Psoas muscle (tissue), 8 donors: ENCODE data around the gene ARHGAP23. TPM values are rescaled to one million over a fixed set of nuclear protein-coding genes. Genes with fewer than 3 reads are reported as not detected.

Experiments used
- ATAC-seq, 4 donors: fragments of 200-7000 bp; cut with Tn5 transposase; one replicate each; pipeline ENCODE4 v1.9.1; 2020; ENCODE audit warnings: moderate library complexity in 3 of 4, mild to moderate bottlenecking in 2 of 4
- DNase-seq, 2 donors: peaks; one replicate each; pipeline ENCODE4 v3.0.0-alpha.2; 2020
- H3K27ac ChIP-seq: fragments of 200-600 bp; one replicate; pipeline ENCODE4 v1.8.0; 2022
- H3K27me3 ChIP-seq, 3 donors: fragments of 200-600 bp in 1 of 3; one replicate each; pipeline versions ENCODE4 v1.6.1 to v1.8.0; 2013 to 2022; ENCODE audit warnings: low read length in 2 of 3, mild to moderate bottlenecking in 2 of 3, moderate library complexity in 1 of 3; ENCODE audit not compliant: insufficient read depth in 3 of 3
- H3K36me3 ChIP-seq, 2 donors: fragments of 200-600 bp in 1 of 2; one replicate each; pipeline versions ENCODE4 v1.6.1 to v1.8.0; 2013 to 2022; ENCODE audit warnings: low read depth in 1 of 2, mild to moderate bottlenecking in 1 of 2, moderate library complexity in 1 of 2; ENCODE audit not compliant: insufficient read depth in 1 of 2
- H3K4me1 ChIP-seq: fragments of 200-600 bp; one replicate; pipeline ENCODE4 v1.8.0; 2022
- H3K4me3 ChIP-seq: fragments of 200-600 bp; one replicate; pipeline ENCODE4 v1.8.0; 2022; ENCODE audit warnings: mild to moderate bottlenecking
- H3K9me3 ChIP-seq: fragments of 200-600 bp; one replicate; pipeline ENCODE4 v1.8.0; 2022
- WGBS, 3 donors: extraction: QIAGEN DNeasy Blood & Tissue Kit; methylation state at CpG; one replicate each; pipeline versions ENCODE4 v1.1.6 to v1.1.7; 2013; 5-methylcytosine and 5-hydroxymethylcytosine counted together
- intact Hi-C, 2 donors: fragments of 100-400 bp; cut with DNase I; formaldehyde crosslinking; loops; one replicate each; pipeline versions ENCODE4 v1.11.0 to v1.14.2; 2022
- polyA plus RNA-seq, 3 donors: library from polyadenylated mRNA; stranded (reverse); fragments of 200-250 nt; gene quantifications; one replicate each; pipeline ENCODE4 v1.2.3, GENCODE V29; 2013
- total RNA-seq, 4 donors: library from RNA; stranded (reverse); fragmentation: NEBNext Ultra II Directional in 2 of 4; extraction: Animal tissue kit (Norgen Biotek cat#: 25700) in 2 of 4; gene quantifications; one replicate each; pipeline versions ENCODE4 v1.2.1 to v1.2.4, GENCODE V29; 2021 to 2023
- TF ChIP-seq, protein P1 (sequence below): fragments of 200-600 bp; IDR thresholded peaks from one replicate; pipeline ENCODE4 v1.8.0; 2022; ENCODE audit warnings: antibody characterized with exemption
- donor health status: healthy with polysubstance abuse.
- donor health status: DM: no; HTN: no; CAD: no; lungs with moderate emphysema.
- donor health status: Bipolar disorder and iron deficiency.
- donor health status: healthy.
- donor health status: DM: yes; HTN: yes; CAD: no.
- donor health status: DM: no; HTN: no; CAD: no.
- donor health status: DM: no; HTN: no; CAD: no.
- donor health status: DM: yes; HTN: yes; CAD: no.

Gene ARHGAP23
- total and polyA plus RNA-seq, 7 donors = 7.6 to 35.8 (median 23.6) TPM

DNA sequence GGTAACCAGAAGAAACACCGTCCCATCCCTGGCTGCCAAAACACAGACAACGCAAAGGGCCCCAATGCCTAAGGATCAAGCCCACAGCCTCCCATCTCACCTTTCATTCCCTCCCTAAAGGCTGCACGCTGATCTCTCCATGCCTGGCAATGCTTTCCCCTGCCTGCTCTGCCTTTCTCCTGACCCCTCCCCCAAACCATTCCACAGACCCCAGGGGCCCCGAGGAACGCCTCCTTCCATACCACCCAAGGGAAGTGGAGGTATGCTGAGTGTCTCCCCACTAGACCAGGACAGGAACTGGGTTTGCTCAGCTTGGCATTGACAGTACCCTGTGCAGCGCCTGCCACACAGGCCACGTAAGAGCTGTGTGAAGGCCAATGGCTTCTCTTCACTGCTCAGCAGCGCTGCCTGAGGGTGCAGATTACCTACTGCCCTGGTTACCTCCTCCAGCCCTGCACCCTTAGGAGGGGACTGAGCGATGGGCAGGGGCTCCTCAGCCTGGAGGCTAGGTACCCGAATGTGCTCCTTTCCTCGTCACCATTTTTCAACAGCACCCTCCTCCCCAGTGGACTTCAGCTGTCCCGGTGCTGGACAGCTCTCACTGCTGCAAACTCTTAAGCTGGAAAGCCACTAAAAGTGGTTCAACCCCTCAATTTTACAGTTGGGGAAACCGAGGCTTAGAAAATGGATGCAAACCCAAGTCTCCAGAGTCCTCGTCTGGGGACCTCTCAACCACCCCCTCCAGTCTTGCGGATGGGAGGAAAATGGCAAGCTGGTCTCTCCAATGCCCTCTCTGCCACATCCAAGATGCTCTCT lies 132.4 kb downstream of the ARHGAP23 start:
- H3K36me3 ChIP-seq = no peaks in the 10 kb centered on the region
- 19 to 24% (median 19%) methylated on average over 15 of the region's 15 CpGs for WGBS, 3 donors
- peaks cover 0 to 71% (median 45%) of the 10 kb centered on the region in 3 donors for H3K27me3 ChIP-seq
- H3K27ac ChIP-seq = no peak overlapping the region
- peaks cover 7% of the 10 kb centered on the region for H3K4me1 ChIP-seq
- ATAC-seq = no peak
- H3K4me3 ChIP-seq = no peak overlapping the region
- H3K9me3 ChIP-seq = no peaks in the 10 kb centered on the region
- intact Hi-C loops = no loop called here
- DNase-seq = no peak
- TF ChIP-seq, protein P1, sequence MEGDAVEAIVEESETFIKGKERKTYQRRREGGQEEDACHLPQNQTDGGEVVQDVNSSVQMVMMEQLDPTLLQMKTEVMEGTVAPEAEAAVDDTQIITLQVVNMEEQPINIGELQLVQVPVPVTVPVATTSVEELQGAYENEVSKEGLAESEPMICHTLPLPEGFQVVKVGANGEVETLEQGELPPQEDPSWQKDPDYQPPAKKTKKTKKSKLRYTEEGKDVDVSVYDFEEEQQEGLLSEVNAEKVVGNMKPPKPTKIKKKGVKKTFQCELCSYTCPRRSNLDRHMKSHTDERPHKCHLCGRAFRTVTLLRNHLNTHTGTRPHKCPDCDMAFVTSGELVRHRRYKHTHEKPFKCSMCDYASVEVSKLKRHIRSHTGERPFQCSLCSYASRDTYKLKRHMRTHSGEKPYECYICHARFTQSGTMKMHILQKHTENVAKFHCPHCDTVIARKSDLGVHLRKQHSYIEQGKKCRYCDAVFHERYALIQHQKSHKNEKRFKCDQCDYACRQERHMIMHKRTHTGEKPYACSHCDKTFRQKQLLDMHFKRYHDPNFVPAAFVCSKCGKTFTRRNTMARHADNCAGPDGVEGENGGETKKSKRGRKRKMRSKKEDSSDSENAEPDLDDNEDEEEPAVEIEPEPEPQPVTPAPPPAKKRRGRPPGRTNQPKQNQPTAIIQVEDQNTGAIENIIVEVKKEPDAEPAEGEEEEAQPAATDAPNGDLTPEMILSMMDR = no peak

DNA sequence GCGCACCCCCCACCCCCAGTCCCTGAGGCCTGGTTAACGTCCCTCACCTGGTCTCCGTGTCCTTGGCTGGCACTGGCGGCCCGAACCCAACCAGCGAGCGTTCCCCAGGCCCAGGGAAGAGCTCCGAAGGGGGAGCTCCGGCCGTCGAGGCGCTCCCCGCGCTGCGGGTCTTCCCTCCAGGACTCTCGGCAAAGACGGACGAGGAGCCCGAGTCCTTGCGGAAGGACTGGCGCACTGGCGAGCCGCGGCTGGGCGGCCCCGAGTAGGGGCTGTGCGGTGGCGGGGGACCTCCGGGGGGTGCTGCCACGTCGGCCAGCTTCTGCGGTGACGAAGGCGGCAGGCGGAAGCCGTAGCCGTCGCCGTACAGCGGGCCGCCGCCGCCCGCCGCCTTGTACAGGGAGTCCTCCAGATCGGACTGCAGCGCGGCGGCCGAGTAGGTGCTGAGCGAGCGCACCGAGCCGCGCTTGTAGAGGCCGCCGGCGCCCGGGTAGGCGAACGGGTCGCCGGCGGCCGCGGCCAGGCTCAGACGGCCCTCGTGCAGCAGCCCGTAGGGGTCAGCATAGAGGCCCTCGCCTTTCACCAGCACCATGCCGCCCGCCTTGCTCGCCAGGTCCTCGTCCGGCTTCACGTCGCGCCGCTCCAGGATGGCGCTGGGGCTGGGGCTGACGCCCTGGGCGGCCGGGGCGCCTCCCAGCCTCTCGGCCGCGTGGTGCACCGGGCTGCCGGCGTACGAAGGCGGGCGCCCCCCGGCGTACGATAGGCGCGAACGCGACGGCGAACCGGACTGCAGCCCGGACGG lies 133.4 kb downstream of the ARHGAP23 start:
- H3K27me3 ChIP-seq = peaks cover 0 to 79% (median 48%) of the 10 kb centered on the region in 3 donors
- H3K27ac ChIP-seq = no peak overlapping the region
- DNase-seq = no peak
- TF ChIP-seq, protein P1 = no peak
- intact Hi-C loops = no loop called here
- peaks cover 7% of the 10 kb centered on the region for H3K4me1 ChIP-seq
- H3K4me3 ChIP-seq = no peak overlapping the region
- H3K9me3 ChIP-seq = no peaks in the 10 kb centered on the region
- ATAC-seq = no peak
- no peaks in the 10 kb centered on the region for H3K36me3 ChIP-seq
- 8 to 9% (median 8%) methylated on average over 66 to 105 of the region's 105 CpGs for WGBS, 3 donors

Other genes starting within 250 kb of the ARHGAP23 start
- not detected for gene TBC1D3, start 235.9 kb upstream of the ARHGAP23 start, total RNA-seq
- gene TBC1D3, start 235.9 kb upstream of the ARHGAP23 start, polyA plus RNA-seq = not detected
- gene MRPL45, start 131.3 kb upstream of the ARHGAP23 start, total RNA-seq = 10 to 100 TPM; 36.0 to 55.5 (median 46.7) TPM
- 100 to 1,000 TPM in 1 of 3 donors, 10 to 100 TPM in 2; 49.2 to 132 (median 67.7) TPM for gene MRPL45, start 131.3 kb upstream of the ARHGAP23 start, polyA plus RNA-seq
- gene GPR179, start 84.5 kb upstream of the ARHGAP23 start, total RNA-seq = 1 to 10 TPM in 2 of 4 donors, under 1 TPM in 2; 0.42 to 2.5 (median 0.91) TPM
- under 1 TPM; 0.07 to 0.70 (median 0.09) TPM for gene GPR179, start 84.5 kb upstream of the ARHGAP23 start, polyA plus RNA-seq
- gene SOCS7, start 76.6 kb upstream of the ARHGAP23 start, total RNA-seq = 10 to 100 TPM; 21.1 to 26.5 (median 24.5) TPM
- 10 to 100 TPM in 1 of 3 donors, 1 to 10 TPM in 2; 6.6 to 28.9 (median 7.2) TPM for gene SOCS7, start 76.6 kb upstream of the ARHGAP23 start, polyA plus RNA-seq
- under 1 TPM in 3 of 4 donors, not detected in 1; 0.13 to 0.39 (median 0.30) TPM for gene SRCIN1, start 177.5 kb downstream of the ARHGAP23 start, total RNA-seq
- gene SRCIN1, start 177.5 kb downstream of the ARHGAP23 start, polyA plus RNA-seq = under 1 TPM; 0.04 to 0.18 (median 0.08) TPM
- gene EPOP, start 246.5 kb downstream of the ARHGAP23 start, total RNA-seq = 1 to 10 TPM in 1 of 4 donors, under 1 TPM in 3; 0.21 to 1.2 (median 0.63) TPM
- 1 to 10 TPM in 1 of 3 donors, under 1 TPM in 2; 0.21 to 1.1 (median 0.44) TPM for gene EPOP, start 246.5 kb downstream of the ARHGAP23 start, polyA plus RNA-seq